ENCODE measurements around the gene LMBRD2. TPM values are rescaled to one million over a fixed set of nuclear protein-coding genes. Genes with fewer than 3 reads are reported as not detected.

LMBRD2 gene
- total and polyA plus RNA-seq, 10 of the 15 experiments (the other 5 are each of a cell fraction or from before 2014, with no cell fraction given) = 0.90 to 9.8 (median 6.5) TPM

- TF ChIP-seq NFXL1 (IDR thresholded peaks at IDR 0.05; ENCODE audit: borderline replicate concordance) (0 out of 2 replicates have a peak, but pooled peaks have one; percentile 17), MXI1 (IDR thresholded peaks at IDR 0.05; ENCODE audit: low read depth, low read length) (peak; percentile 53), SIX5 (IDR thresholded peaks at IDR 0.05; ENCODE audit: low read depth, low read length, severe bottlenecking) (peak; percentile 88), SMC3 (IDR thresholded peaks at IDR 0.05; ENCODE audit: borderline replicate concordance, low read length) (no peak), TCF7 (IDR thresholded peaks at IDR 0.05; ENCODE audit: borderline replicate concordance) (no peak), PKNOX1 (IDR thresholded peaks at IDR 0.05) (peak; percentile 31; the same call in 1 of the 2 replicates), HCFC1 (IDR thresholded peaks at IDR 0.05; ENCODE audit: low read length) (peak; percentile 96), RELA (IDR thresholded peaks at IDR 0.05; ENCODE audit: borderline replicate concordance, partially characterized antibody) (peak; percentile 19), CREB1 (IDR thresholded peaks at IDR 0.05; ENCODE audit: low read depth) (peak; percentile 82), RB1 (IDR thresholded peaks at IDR 0.05; ENCODE audit: borderline replicate concordance) (peak; percentile 93), CHD4 (IDR thresholded peaks at IDR 0.05) (no peak), TCF12 (IDR thresholded peaks at IDR 0.05; ENCODE audit: low read depth, low read length) (0 out of 2 replicates have a peak, but pooled peaks have one; percentile 59), EGR1 (IDR thresholded peaks at IDR 0.05; ENCODE audit: borderline replicate concordance in 1 of 2, low read depth in 2 of 2, low read length in 2 of 2) (peak in 1 of 2 experiments; percentile 54; a peak in 1 of 3 replicates), NFIC (IDR thresholded peaks at IDR 0.05; ENCODE audit: low read depth, low read length) (no peak; the same call in 1 of the 2 replicates), SMARCA5 (IDR thresholded peaks at IDR 0.05) (0 out of 2 replicates have a peak, but pooled peaks have one; percentile 33), IKZF1 (conservative IDR thresholded peaks at IDR 0.05) (peak; percentile 94), POLR2AphosphoS5 (IDR thresholded peaks at IDR 0.05; ENCODE audit: low read length) (peak; percentile 60; the same call in 1 of the 2 replicates), PBX3 (IDR thresholded peaks at IDR 0.05; ENCODE audit: insufficient replicate concordance, low read depth, low read length) (no peak), HDGF (IDR thresholded peaks at IDR 0.05) (peak; percentile 88), NR2C1 (IDR thresholded peaks at IDR 0.05) (0 out of 2 replicates have a peak, but pooled peaks have one; percentile 25), PML (IDR thresholded peaks at IDR 0.05; ENCODE audit: low read length) (peak; percentile 80), GATAD2B (conservative IDR thresholded peaks at IDR 0.05; ENCODE audit: low read depth) (0 out of 2 replicates have a peak, but pooled peaks have one; percentile 53), NR2F1 (conservative IDR thresholded peaks at IDR 0.05) (0 out of 2 replicates have a peak, but pooled peaks have one; percentile 15), LARP7 (IDR thresholded peaks at IDR 0.05) (peak; percentile 66), ZNF207 (IDR thresholded peaks at IDR 0.05; ENCODE audit: borderline replicate concordance) (0 out of 2 replicates have a peak, but pooled peaks have one; percentile 40), BHLHE40 (IDR thresholded peaks at IDR 0.05; ENCODE audit: borderline replicate concordance in 1 of 2, low read depth in 2 of 2, low read length in 1 of 2) (peak in 1 of 2 experiments; percentile 40; a peak in 1 of 4 replicates), CBFB (IDR thresholded peaks at IDR 0.05; ENCODE audit: low read depth) (peak; percentile 70; the same call in 1 of the 2 replicates), POU2F2 (IDR thresholded peaks at IDR 0.05; ENCODE audit: borderline replicate concordance, low read depth, low read length) (0 out of 3 replicates have a peak, but pooled peaks have one; percentile 8), PAX5 (IDR thresholded peaks at IDR 0.05; ENCODE audit: borderline replicate concordance, low read depth, low read length) (peak; percentile 35; the same call in 1 of the 2 replicates), KLF5 (IDR thresholded peaks at IDR 0.05; ENCODE audit: partially characterized antibody) (no peak), HDAC6 (IDR thresholded peaks at IDR 0.05; ENCODE audit: unreplicated experiment) (no peak)
Measured at GRCh38 chr5:36151434-36152323, at the start of gene LMBRD2, which contains the start of gene SKP2 (continued).
